GM21390 (cell line): ENCODE measurements around the gene DNLZ.
"Not testable (repeated sequence)": the region's sequence is repeated elsewhere in the genome, so short reads cannot be mapped to it uniquely, and the experiment has no call there.

Experiments used
- ATAC-seq: cut with Tn5 transposase; IDR thresholded peaks from one replicate; pipeline ENCODE4 v1.9.1; 2021; ENCODE audit not compliant: unreplicated experiment

The DNLZ gene

GRCh38 chr9:136363106-136363948 is at the start of gene DNLZ:
TSS of gene DNLZ (minus strand) at chr9:136363744. CDS start at chr9:136363714, 30 bp downstream.
- ATAC-seq = peak; percentile 82

- no peak for ATAC-seq
Measured at GRCh38 chr9:136412962-136413361, 49.4 kb upstream of the DNLZ start.

- ATAC-seq = no peak
Measured at GRCh38 chr9:136411378-136411777, 47.8 kb upstream of the DNLZ start.

- peak; percentile 72 for ATAC-seq
Measured at GRCh38 chr9:136410500-136411287, 47.1 kb upstream of the DNLZ start, which contains the start of the genes ENTR1 and PMPCA. TSS of gene ENTR1 (minus strand) at chr9:136410614. CDS start at chr9:136410397, 217 bp downstream. TSS of gene PMPCA (plus strand) at chr9:136410658. CDS start at chr9:136410669, 11 bp downstream.

GRCh38 chr9:136409557-136410455 is 46.3 kb upstream of the DNLZ start:
- ATAC-seq = peak; percentile 26

GRCh38 chr9:136407911-136408310 is 44.4 kb upstream of the DNLZ start:
- no peak for ATAC-seq

GRCh38 chr9:136407061-136407460 is 43.5 kb upstream of the DNLZ start:
- not testable (repeated sequence) for ATAC-seq

- not testable (repeated sequence) for ATAC-seq
Measured at GRCh38 chr9:136405904-136406303, 42.4 kb upstream of the DNLZ start.

GRCh38 chr9:136405481-136405880 is 41.9 kb upstream of the DNLZ start:
- no peak for ATAC-seq

GRCh38 chr9:136404801-136405136 is 41.2 kb upstream of the DNLZ start:
- ATAC-seq = no peak

- no peak for ATAC-seq
Measured at GRCh38 chr9:136403915-136404800, 40.6 kb upstream of the DNLZ start.

GRCh38 chr9:136403538-136403914 is 40.0 kb upstream of the DNLZ start:
- ATAC-seq = no peak

GRCh38 chr9:136402067-136402466 is 38.5 kb upstream of the DNLZ start:
- ATAC-seq = no peak

GRCh38 chr9:136401173-136401922 is 37.8 kb upstream of the DNLZ start:
- ATAC-seq = no peak

- ATAC-seq = peak; percentile 72
Measured at GRCh38 chr9:136400038-136400834, 36.7 kb upstream of the DNLZ start, which contains the start of gene SNAPC4. TSS of gene SNAPC4 (minus strand) at chr9:136400170. CDS start at chr9:136398428, 1,742 bp downstream.

GRCh38 chr9:136399176-136400037 is 35.9 kb upstream of the DNLZ start:
- peak; percentile 33 for ATAC-seq

- ATAC-seq = no peak
Measured at GRCh38 chr9:136398286-136398685, 34.7 kb upstream of the DNLZ start.
